Tibial nerve (tissue), 4 donors: Measurements from ENCODE around the gene AUTS2. TPM values are rescaled to one million over a fixed set of nuclear protein-coding genes. Genes with fewer than 3 reads are reported as not detected.

Source experiments
- DNase-seq, 2 donors: peaks; one replicate each; pipeline ENCODE4 v3.0.0-alpha.2; 2019; ENCODE audit warnings: low spot score in 2 of 2
- H3K27ac ChIP-seq, 4 donors: fragments of 200-600 bp; sonication (generic) in 3 of 4; one replicate each; pipeline ENCODE4 v1.5.1; 2017 to 2019; ENCODE audit warnings: mild to moderate bottlenecking in 1 of 4
- H3K27me3 ChIP-seq, 2 donors: fragments of 200-600 bp; sonication (generic) in 1 of 2; one replicate each; pipeline versions ENCODE4 v1.5.1 to v1.6.0; 2017 to 2019
- H3K36me3 ChIP-seq, 3 donors: fragments of 200-600 bp; sonication (generic); one replicate each; pipeline ENCODE4 v1.5.1; 2018 to 2019
- H3K4me1 ChIP-seq, 4 donors: fragments of 200-600 bp; sonication (generic) in 3 of 4; one replicate each; pipeline ENCODE4 v1.5.1; 2017 to 2019
- H3K4me3 ChIP-seq, 4 donors: fragments of 200-600 bp; sonication (generic) in 3 of 4; one replicate each; pipeline ENCODE4 v1.5.1; 2017 to 2019; ENCODE audit warnings: mild to moderate bottlenecking in 1 of 4, moderate library complexity in 1 of 4
- H3K9me3 ChIP-seq, 4 donors: fragments of 200-600 bp; sonication (generic) in 3 of 4; one replicate each; pipeline ENCODE4 v1.5.1; 2017 to 2019
- CTCF ChIP-seq, 5 experiments: fragments of 200-600 bp in 3 of 5; fragments of 450-650 bp in 2 of 5; sonication (generic) in 3 of 5; IDR thresholded peaks; one replicate each; pipeline ENCODE4 v1.5.1; 2016 to 2019; ENCODE audit warnings: antibody characterized with exemption in 5 of 5, mild to moderate bottlenecking in 3 of 5, moderate library complexity in 2 of 5
- EP300 ChIP-seq, 2 donors: sonication (generic); formaldehyde crosslinking; IDR thresholded peaks; one replicate each; pipeline ENCODE4 v1.6.1; 2017; ENCODE audit warnings: antibody characterized with exemption in 2 of 2, mild to moderate bottlenecking in 1 of 2
- POLR2A ChIP-seq, 2 donors: fragments of 450-650 bp; IDR thresholded peaks; one replicate each; pipeline ENCODE4 v1.6.1; 2017; ENCODE audit warnings: antibody characterized with exemption in 2 of 2, mild to moderate bottlenecking in 2 of 2, moderate library complexity in 2 of 2
- WGBS, 2 donors: methylation state at CpG; one replicate each; pipeline ENCODE4 v1.1.5; 2018; 5-methylcytosine and 5-hydroxymethylcytosine counted together
- total RNA-seq, 4 donors: library from RNA; depleted of rRNA; stranded (reverse); fragments of >200 nt; gene quantifications; one replicate each; pipeline ENCODE4 v1.1.0, GENCODE V29; 2016

AUTS2 gene
- total RNA-seq, 4 donors from 2014 or later, result 56.6 to 87.9 (median 71.6) TPM

DNA sequence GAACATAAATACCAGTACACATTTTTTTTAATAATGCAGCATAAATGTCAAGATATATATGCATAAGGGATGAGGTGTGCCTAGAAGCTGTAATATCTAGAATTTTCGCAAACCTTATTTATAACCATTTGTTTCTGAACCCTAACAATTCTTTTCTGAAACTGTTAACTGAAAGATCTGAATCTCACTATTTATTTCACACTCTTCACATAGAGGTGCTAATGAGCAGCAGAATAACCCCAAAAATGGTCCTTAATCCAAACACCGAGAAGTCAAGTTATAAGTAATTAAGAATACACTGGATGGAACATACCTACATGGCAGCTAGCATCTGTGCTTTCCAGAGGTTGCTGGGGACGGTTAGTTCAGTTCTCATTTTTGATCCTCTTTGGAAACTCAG, 742.0 kb downstream of the AUTS2 start:
- no peaks in the 10 kb centered on the region for H3K9me3 ChIP-seq
- no peaks in the 10 kb centered on the region for H3K36me3 ChIP-seq
- TF ChIP-seq POLR2A (IDR thresholded peaks at IDR 0.05) (no peak), CTCF (IDR thresholded peaks at IDR 0.05) (no peak)
- H3K4me1 ChIP-seq, result no peaks in the 10 kb centered on the region
- H3K27ac ChIP-seq, result no peak overlapping the region
- H3K27me3 ChIP-seq, result no peaks in the 10 kb centered on the region
- no peak for DNase-seq
- H3K4me3 ChIP-seq, result no peak overlapping the region
- 94 to 96% methylated on average over 3 of the region's 3 CpGs for WGBS, 2 donors

DNA sequence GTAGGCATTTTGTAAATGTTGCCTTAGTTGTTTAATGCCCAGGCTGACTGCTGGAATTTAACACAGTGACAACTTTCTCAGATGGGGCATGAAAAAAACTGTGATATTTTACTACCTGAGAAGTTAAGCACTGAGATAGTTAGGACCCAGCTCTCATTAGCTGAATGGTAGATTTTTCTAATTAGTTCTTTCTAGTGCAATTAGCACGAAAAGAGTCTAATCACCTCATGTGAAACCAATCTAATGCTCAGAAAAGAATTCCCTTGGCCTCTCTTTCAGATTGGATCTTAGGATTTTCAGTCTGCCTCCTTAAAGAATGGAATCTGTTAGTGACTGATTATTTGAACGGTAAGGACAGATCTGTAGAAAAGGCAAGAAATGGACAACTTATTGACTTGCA, 743.2 kb downstream of the AUTS2 start:
- DNase-seq, result no peak
- H3K4me1 ChIP-seq, result no peaks in the 10 kb centered on the region
- no peaks in the 10 kb centered on the region for H3K36me3 ChIP-seq
- no peaks in the 10 kb centered on the region for H3K27me3 ChIP-seq
- whole genome bisulfite sequencing, 2 donors, result 96 to 99% methylated on average over 2 of the region's 2 CpGs
- H3K27ac ChIP-seq, result no peak overlapping the region
- H3K4me3 ChIP-seq, result no peak overlapping the region
- H3K9me3 ChIP-seq, result no peaks in the 10 kb centered on the region
- TF ChIP-seq POLR2A (IDR thresholded peaks at IDR 0.05) (no peak), EP300 (IDR thresholded peaks at IDR 0.05) (no peak), CTCF (IDR thresholded peaks at IDR 0.05) (no peak)

- Histone ChIP-seq H3K27ac (no peak overlapping the region), H3K36me3 (no peaks in the 10 kb centered on the region), H3K4me3 (no peak overlapping the region), H3K9me3 (no peaks in the 10 kb centered on the region), H3K27me3 (no peaks in the 10 kb centered on the region), H3K4me1 (no peaks in the 10 kb centered on the region)
- TF ChIP-seq EP300 (IDR thresholded peaks at IDR 0.05) (no peak), POLR2A (IDR thresholded peaks at IDR 0.05) (no peak), CTCF (IDR thresholded peaks at IDR 0.05) (no peak)
- DNase-seq, result no peak
- 45 to 56% methylated on average over 2 of the region's 2 CpGs for WGBS, 2 donors
These were observed 745.2 kb downstream of the AUTS2 start for GRCh38 chr7:70343519-70343918.

DNA sequence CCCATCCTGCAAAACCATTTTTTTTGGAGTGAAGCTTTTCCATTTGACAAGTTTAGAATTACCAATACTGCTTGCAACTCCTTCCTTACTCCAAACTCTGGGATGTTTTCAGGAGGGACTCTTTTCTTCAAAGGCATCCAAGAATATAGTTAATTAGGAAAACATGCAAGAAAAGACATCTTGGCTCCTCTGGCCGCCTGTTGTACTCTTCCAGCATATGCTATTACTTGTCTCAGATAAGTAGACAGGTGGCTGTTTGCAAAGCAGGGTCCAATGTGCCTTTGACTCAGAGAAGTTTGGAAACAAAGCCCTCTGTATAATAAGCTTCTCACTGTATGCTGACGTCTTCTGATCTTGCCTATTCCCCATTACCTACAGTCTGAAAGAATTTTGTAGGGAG, 746.5 kb downstream of the AUTS2 start:
- no peaks in the 10 kb centered on the region for H3K36me3 ChIP-seq
- 70 to 81% methylated on average over 2 of the region's 2 CpGs for WGBS, 2 donors
- H3K4me1 ChIP-seq, result no peaks in the 10 kb centered on the region
- no peak overlapping the region for H3K4me3 ChIP-seq
- TF ChIP-seq POLR2A (IDR thresholded peaks at IDR 0.05), result no peak
- no peak for TF ChIP-seq EP300 (IDR thresholded peaks at IDR 0.05)
- H3K27me3 ChIP-seq, result no peaks in the 10 kb centered on the region
- H3K9me3 ChIP-seq, result no peaks in the 10 kb centered on the region
- DNase-seq, result no peak
- H3K27ac ChIP-seq, result no peak overlapping the region

GRCh38 chr7:70346844-70347462, 748.7 kb downstream of the AUTS2 start:
- Histone ChIP-seq H3K36me3 (no peaks in the 10 kb centered on the region), H3K27ac (no peak overlapping the region), H3K9me3 (no peaks in the 10 kb centered on the region), H3K4me1 (no peaks in the 10 kb centered on the region), H3K27me3 (no peaks in the 10 kb centered on the region), H3K4me3 (no peak overlapping the region)
- DNase-seq, result no peak
- TF ChIP-seq CTCF (IDR thresholded peaks at IDR 0.05), result no peak
- TF ChIP-seq EP300 (IDR thresholded peaks at IDR 0.05), result no peak
- TF ChIP-seq POLR2A (IDR thresholded peaks at IDR 0.05), result no peak
- WGBS, 2 donors, result 93 to 94% methylated on average over 5 of the region's 5 CpGs
